ENCODE results near the gene IL23R.

IL23R gene

DNA sequence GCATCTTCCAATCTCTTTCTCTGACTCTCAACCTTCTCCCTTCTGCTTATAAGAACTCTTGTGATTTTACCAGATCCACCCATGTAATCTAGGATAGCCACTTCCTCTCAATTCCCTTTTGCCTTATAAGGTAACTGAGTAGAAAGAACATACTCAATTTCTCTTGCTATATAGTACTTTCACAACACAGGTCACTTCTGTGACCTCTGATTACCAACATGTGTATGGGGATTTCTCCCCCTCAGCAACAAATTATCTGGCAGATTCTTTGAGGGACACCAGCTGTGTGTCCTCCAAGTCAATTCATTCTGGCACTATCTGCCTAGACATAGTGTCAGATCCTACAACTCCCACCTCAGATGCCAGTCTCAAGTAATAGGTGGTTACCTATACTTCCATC is 62.5 kb downstream of the IL23R start:
- no peaks in the 10 kb centered on the region for H3K36me3 ChIP-seq (ENCODE audit: control insufficient read depth, insufficient read depth, low read length)
- H3K27ac ChIP-seq (ENCODE audit: low read depth, low read length) = no peak overlapping the region
- no peak overlapping the region for H3K9ac ChIP-seq (ENCODE audit: low read length)

DNA sequence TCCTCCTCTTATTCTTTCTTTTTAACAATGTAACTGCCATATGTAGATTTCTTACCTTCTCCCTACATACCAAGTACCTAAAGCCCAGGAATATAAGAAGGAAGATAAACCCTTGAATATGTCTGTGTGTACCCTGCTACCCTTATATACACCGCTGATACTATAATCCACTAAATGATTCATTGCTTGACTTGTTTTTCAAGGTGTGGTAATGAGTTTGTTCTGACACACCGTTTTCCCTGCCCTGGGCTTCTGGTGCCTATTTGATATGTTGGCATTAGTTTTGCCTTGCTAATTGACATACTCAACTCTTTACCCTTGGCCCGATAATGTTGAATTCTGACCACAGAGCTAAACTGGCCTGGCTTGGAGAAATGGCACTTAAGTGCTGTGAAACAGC is 64.3 kb downstream of the IL23R start:
- Histone ChIP-seq H3K4me1 (ENCODE audit: control insufficient read depth, insufficient read depth, low read length) (no peaks in the 10 kb centered on the region), H3K9ac (ENCODE audit: low read length) (no peak overlapping the region), H3K4me3 (ENCODE audit: low read length) (no peak overlapping the region), H3K27me3 (ENCODE audit: control insufficient read depth, insufficient read depth, low read length) (no peaks in the 10 kb centered on the region), H3K36me3 (ENCODE audit: control insufficient read depth, insufficient read depth, low read length) (no peaks in the 10 kb centered on the region), H3K27ac (ENCODE audit: low read depth, low read length) (no peak overlapping the region)

More for the DNA sequence above, 62.5 kb downstream of the IL23R start:
- Histone ChIP-seq H3K27me3 (ENCODE audit: control insufficient read depth, insufficient read depth, low read length) (no peaks in the 10 kb centered on the region), H3K4me1 (ENCODE audit: control insufficient read depth, insufficient read depth, low read length) (no peaks in the 10 kb centered on the region), H3K4me3 (ENCODE audit: low read length) (no peak overlapping the region)

DNA sequence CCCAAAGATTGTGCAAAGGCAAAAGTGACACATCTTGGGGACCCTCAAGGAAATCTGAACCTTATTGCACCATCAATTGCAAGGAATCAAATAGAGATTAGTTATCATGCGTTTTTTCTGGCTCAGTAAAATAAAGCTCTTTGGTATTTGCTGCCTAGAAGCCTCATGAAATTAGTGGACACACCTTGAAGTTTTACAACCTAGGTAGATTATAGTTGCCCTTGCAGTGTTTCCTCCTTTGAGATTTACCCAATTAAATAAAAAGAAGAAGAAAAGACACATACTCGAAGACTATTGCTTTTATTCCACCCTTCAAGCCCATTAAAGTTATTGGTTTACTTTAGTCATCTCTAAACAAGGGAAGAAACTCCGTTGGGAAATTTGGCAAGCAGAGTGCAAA is 70.0 kb downstream of the IL23R start:
- H3K4me1 ChIP-seq (ENCODE audit: control insufficient read depth, insufficient read depth, low read length) = no peaks in the 10 kb centered on the region
- H3K27ac ChIP-seq (ENCODE audit: low read depth, low read length) = no peak overlapping the region
- H3K9ac ChIP-seq (ENCODE audit: low read length) = no peak overlapping the region
- H3K27me3 ChIP-seq (ENCODE audit: control insufficient read depth, insufficient read depth, low read length) = no peaks in the 10 kb centered on the region
- H3K36me3 ChIP-seq (ENCODE audit: control insufficient read depth, insufficient read depth, low read length) = no peaks in the 10 kb centered on the region
- H3K4me3 ChIP-seq (ENCODE audit: low read length) = no peak overlapping the region

DNA sequence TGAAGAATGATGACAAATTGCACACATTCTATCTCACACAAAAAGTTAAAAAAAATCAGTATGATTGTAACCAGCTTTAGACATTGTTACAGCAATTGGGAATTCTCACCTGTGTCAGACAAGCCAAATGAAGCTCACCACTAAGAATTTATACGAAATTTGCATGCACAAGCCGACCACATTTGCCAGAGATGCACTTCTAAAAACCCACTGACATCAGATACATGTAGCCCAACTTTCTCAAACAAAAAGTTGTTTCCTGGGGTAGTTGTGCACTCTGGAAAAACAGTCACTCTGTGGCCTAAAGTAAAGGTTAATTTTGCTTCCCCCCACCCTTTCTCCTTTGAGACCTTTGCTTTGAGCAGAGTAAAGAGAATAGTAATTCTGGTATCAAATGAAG is 73.5 kb downstream of the IL23R start:
- Histone ChIP-seq H3K36me3 (ENCODE audit: control insufficient read depth, insufficient read depth, low read length) (no peaks in the 10 kb centered on the region), H3K9ac (ENCODE audit: low read length) (no peak overlapping the region), H3K27ac (ENCODE audit: low read depth, low read length) (no peak overlapping the region), H3K4me3 (ENCODE audit: low read length) (no peak overlapping the region), H3K27me3 (ENCODE audit: control insufficient read depth, insufficient read depth, low read length) (no peaks in the 10 kb centered on the region), H3K4me1 (ENCODE audit: control insufficient read depth, insufficient read depth, low read length) (no peaks in the 10 kb centered on the region)

DNA sequence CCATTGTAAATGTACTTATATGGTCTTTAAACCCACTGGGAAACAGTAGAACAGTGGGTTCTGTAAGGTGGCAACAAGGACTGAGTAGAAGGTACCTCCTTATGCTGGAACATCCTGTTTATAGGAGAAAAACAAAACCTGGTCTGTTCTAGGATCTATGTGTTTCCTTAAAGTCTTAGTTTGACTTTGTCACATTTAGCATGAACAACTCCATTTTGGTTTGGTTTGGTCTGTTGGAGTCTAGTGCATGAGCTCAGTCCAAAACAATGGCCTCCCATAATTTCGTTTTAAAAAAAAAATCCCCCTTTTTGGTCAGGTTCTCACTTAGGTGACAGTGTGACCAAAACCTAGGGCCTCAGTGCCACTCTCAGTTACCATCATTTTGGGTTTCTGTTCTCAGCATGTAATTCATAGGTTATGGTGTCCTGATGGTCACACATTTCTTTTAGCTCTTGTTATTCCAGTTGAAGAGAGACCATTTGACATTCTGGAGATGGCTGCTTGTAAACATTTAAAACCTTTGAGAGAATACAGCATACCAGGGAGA is 75.0 kb downstream of the IL23R start:
- Histone ChIP-seq H3K4me3 (ENCODE audit: low read length) (no peak overlapping the region), H3K9ac (ENCODE audit: low read length) (no peak overlapping the region), H3K27me3 (ENCODE audit: control insufficient read depth, insufficient read depth, low read length) (no peaks in the 10 kb centered on the region), H3K27ac (ENCODE audit: low read depth, low read length) (no peak overlapping the region), H3K4me1 (ENCODE audit: control insufficient read depth, insufficient read depth, low read length) (no peaks in the 10 kb centered on the region), H3K36me3 (ENCODE audit: control insufficient read depth, insufficient read depth, low read length) (no peaks in the 10 kb centered on the region)

DNA sequence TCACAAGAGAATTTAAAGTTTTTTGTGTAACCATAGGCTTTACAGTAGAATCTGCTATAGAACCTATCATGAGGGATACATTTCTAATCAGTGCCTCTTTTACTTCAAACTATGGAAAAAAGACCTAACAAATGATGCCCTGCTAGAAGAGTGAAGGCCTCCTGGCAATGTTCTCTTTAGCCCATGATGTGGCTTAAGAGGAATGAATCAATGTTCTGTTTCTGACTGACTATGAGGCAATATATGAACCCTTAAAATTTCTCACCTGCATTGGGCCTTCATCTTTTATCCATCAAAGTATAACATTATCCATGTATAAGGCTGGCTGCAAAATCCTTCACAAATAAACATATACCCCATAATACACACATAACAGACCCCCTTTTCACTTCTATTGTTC is 75.8 kb downstream of the IL23R start:
- H3K27me3 ChIP-seq (ENCODE audit: control insufficient read depth, insufficient read depth, low read length) = no peaks in the 10 kb centered on the region
- H3K4me3 ChIP-seq (ENCODE audit: low read length) = no peak overlapping the region
- H3K36me3 ChIP-seq (ENCODE audit: control insufficient read depth, insufficient read depth, low read length) = no peaks in the 10 kb centered on the region
- H3K9ac ChIP-seq (ENCODE audit: low read length) = no peak overlapping the region
- H3K4me1 ChIP-seq (ENCODE audit: control insufficient read depth, insufficient read depth, low read length) = no peaks in the 10 kb centered on the region
- H3K27ac ChIP-seq (ENCODE audit: low read depth, low read length) = no peak overlapping the region

DNA sequence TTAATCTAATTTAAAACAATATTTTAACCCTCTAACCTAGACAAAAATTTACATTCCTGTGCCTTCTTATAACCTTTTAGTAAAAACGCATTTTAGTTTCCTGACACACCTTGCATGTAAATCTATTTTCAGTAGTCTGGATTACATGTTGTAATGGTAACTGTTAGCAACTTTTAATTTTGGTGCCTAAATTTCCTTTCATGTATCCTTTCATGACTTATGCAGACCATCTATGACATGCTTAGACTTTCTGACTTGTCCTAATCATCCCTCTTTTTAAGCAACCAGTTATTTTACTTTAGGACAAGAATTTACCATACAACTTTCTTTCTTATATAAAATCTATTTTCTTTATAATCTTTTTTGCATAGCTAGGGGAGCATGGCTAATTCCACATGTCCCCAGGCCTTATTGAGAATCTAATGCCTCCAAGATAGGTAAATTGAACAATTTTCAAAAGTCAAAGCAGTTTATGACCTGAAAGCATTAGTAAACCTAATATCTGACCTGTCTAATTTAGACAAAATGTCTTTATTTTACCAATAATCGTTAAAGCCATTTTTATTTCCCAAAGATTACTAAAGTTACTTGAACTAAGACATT is 83.9 kb downstream of the IL23R start:
- Histone ChIP-seq H3K27ac (ENCODE audit: low read depth, low read length) (no peak overlapping the region), H3K4me1 (ENCODE audit: control insufficient read depth, insufficient read depth, low read length) (no peaks in the 10 kb centered on the region), H3K27me3 (ENCODE audit: control insufficient read depth, insufficient read depth, low read length) (no peaks in the 10 kb centered on the region), H3K9ac (ENCODE audit: low read length) (no peak overlapping the region), H3K36me3 (ENCODE audit: control insufficient read depth, insufficient read depth, low read length) (no peaks in the 10 kb centered on the region), H3K4me3 (ENCODE audit: low read length) (no peak overlapping the region)

DNA sequence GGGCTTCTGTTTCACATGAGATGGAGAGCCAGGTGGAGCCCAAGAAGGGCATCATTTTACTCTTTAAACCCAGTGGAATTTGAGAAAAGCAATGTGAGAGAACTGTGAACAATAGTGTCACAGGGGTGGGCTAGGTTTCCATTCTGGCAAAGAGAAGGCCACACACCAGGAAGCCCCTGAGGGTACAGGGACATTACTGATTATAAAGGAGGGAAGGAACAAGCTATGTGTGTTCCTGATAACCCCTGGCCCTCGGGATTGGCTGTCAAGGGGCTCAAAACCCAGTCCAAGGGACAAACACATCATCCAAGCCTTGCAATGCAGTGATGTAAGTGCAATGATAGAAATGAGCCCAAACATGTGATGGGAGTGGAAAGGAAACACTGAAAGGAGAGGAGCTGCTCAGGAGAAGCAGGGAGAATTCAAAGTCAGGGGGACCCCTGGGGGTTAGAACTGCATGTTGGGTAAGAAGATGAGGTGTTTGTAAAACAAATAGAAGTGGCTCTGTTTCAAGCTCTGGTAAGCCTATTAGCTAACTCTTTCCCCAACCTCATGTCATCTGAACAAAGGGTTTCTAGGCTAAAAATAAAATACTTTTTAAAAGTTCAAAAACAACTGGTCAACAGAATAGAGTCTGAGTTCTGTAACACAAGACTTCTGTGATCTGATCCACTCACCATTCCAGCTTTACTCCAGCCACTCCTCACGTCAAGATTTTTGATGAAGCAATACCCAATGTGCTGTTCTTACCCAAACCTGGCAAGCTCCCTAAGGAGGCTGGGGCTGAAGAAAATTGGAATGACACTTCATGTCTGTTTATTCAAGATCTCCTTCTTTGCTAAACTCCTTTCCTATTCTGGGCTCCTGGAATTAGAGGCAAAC is 90.3 kb downstream of the IL23R start:
- no peak overlapping the region for H3K27ac ChIP-seq (ENCODE audit: low read depth, low read length)
- no peaks in the 10 kb centered on the region for H3K36me3 ChIP-seq (ENCODE audit: control insufficient read depth, insufficient read depth, low read length)
- no peaks in the 10 kb centered on the region for H3K4me1 ChIP-seq (ENCODE audit: control insufficient read depth, insufficient read depth, low read length)
- no peaks in the 10 kb centered on the region for H3K27me3 ChIP-seq (ENCODE audit: control insufficient read depth, insufficient read depth, low read length)
- no peak overlapping the region for H3K9ac ChIP-seq (ENCODE audit: low read length)
- H3K4me3 ChIP-seq (ENCODE audit: low read length) = no peak overlapping the region

DNA sequence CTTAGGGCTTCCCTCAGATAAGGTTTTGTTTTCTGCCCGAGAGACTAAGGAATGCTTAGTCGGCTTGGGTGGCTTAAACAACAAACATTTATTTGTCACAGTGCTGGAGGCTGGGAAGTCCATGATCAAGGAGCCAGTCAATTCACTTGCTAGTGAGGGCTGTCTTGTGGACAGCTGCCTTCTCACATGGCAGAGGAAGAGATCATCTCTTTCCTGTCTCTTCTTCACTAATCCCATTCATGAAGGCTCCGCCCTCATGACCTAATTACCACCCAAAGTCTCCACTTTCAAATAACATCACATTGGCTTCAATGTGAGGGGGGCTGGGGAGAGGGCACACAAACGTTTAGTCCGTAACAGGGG is 90.9 kb downstream of the IL23R start:
- Histone ChIP-seq H3K4me1 (ENCODE audit: control insufficient read depth, insufficient read depth, low read length) (no peaks in the 10 kb centered on the region), H3K27ac (ENCODE audit: low read depth, low read length) (no peak overlapping the region), H3K27me3 (ENCODE audit: control insufficient read depth, insufficient read depth, low read length) (no peaks in the 10 kb centered on the region), H3K4me3 (ENCODE audit: low read length) (no peak overlapping the region), H3K9ac (ENCODE audit: low read length) (no peak overlapping the region), H3K36me3 (ENCODE audit: control insufficient read depth, insufficient read depth, low read length) (no peaks in the 10 kb centered on the region)

DNA sequence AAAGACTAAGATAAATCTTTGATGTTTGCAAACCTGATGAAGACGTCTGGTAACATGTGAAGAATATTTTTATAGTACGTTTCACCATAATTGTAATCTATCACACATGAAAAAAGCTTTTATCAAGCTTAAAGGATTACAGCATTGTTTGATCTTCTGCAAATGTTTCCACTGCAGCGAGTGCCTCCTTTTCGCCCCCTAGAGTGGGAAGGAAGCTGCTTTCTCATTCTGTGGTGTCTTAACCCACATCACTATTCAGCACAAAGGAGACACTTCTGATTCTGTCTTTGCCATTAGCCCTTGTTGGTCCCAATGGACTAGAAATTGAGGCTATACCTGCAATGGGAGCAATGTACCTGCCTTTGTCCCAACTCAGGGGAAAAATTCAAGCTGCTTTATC is 95.4 kb downstream of the IL23R start:
- no peak overlapping the region for H3K9ac ChIP-seq (ENCODE audit: low read length)
- H3K27ac ChIP-seq (ENCODE audit: low read depth, low read length) = no peak overlapping the region
- H3K4me1 ChIP-seq (ENCODE audit: control insufficient read depth, insufficient read depth, low read length) = no peaks in the 10 kb centered on the region
- no peaks in the 10 kb centered on the region for H3K36me3 ChIP-seq (ENCODE audit: control insufficient read depth, insufficient read depth, low read length)
- no peaks in the 10 kb centered on the region for H3K27me3 ChIP-seq (ENCODE audit: control insufficient read depth, insufficient read depth, low read length)
- no peak overlapping the region for H3K4me3 ChIP-seq (ENCODE audit: low read length)

DNA sequence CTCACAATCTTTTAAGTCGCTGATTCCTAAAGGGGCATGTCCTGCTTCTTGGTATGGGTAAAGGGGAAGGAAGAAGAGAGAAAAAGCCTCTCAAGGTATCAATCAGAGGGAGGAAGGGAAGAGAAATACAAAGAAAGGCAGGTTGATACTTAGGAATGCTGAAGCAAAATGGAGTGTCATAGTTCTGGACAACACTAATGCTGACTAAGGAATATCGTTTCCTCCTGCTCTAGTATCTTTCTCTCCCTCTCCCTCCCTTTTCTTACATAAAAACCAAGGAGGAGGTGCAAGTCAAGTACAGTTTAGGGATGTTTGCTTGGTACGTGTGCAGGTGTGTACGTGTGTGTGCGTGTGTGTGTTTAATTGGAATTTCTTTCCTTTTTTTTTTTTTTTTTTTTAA is 96.5 kb downstream of the IL23R start:
- Histone ChIP-seq H3K27me3 (ENCODE audit: control insufficient read depth, insufficient read depth, low read length) (no peaks in the 10 kb centered on the region), H3K4me3 (ENCODE audit: low read length) (no peak overlapping the region), H3K27ac (ENCODE audit: low read depth, low read length) (no peak overlapping the region), H3K9ac (ENCODE audit: low read length) (no peak overlapping the region), H3K4me1 (ENCODE audit: control insufficient read depth, insufficient read depth, low read length) (no peaks in the 10 kb centered on the region), H3K36me3 (ENCODE audit: control insufficient read depth, insufficient read depth, low read length) (no peaks in the 10 kb centered on the region)

DNA sequence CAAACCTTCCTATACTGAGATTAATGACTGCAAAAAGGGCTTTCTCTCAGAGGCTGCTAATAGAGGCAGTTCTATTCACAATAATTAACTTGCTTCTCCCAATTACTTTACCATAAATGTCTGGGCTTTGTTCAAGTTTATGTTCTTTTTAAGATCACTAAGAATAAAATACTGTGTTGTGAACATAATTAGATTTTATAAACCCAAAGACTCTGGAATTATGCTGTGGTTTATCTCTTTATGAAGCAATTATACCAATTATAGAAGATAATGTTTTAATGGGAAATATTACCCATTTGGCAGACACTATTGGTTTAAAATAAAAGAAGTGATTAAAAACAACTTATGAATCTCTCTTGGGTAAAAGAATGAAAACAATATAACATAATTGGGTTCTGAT is 97.9 kb downstream of the IL23R start:
- H3K9ac ChIP-seq (ENCODE audit: low read length) = no peak overlapping the region
- no peaks in the 10 kb centered on the region for H3K4me1 ChIP-seq (ENCODE audit: control insufficient read depth, insufficient read depth, low read length)
- H3K27me3 ChIP-seq (ENCODE audit: control insufficient read depth, insufficient read depth, low read length) = no peaks in the 10 kb centered on the region
- no peak overlapping the region for H3K4me3 ChIP-seq (ENCODE audit: low read length)
- H3K27ac ChIP-seq (ENCODE audit: low read depth, low read length) = no peak overlapping the region
- no peaks in the 10 kb centered on the region for H3K36me3 ChIP-seq (ENCODE audit: control insufficient read depth, insufficient read depth, low read length)

DNA sequence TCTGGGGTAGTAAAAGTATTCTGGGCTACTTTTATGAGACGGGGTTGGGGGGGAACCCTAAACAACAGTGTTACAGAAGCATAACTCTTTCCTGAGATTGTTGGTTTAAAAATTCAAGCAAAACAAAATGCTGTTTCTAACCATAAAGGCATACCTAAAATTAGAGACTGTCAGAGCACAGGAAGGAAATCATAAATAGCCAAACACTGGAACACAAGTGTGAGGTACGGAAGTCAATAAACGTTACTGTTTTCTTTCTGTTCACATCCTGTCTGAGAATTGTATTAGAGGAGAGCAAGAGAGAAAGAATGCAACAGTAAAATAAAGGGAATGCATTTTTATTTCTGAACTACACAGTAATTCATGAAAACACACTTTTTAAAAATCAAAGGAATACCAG is 98.6 kb downstream of the IL23R start:
- H3K27me3 ChIP-seq (ENCODE audit: control insufficient read depth, insufficient read depth, low read length) = no peaks in the 10 kb centered on the region
- H3K27ac ChIP-seq (ENCODE audit: low read depth, low read length) = no peak overlapping the region
- no peak overlapping the region for H3K9ac ChIP-seq (ENCODE audit: low read length)
- H3K36me3 ChIP-seq (ENCODE audit: control insufficient read depth, insufficient read depth, low read length) = no peaks in the 10 kb centered on the region
- H3K4me3 ChIP-seq (ENCODE audit: low read length) = no peak overlapping the region
- no peaks in the 10 kb centered on the region for H3K4me1 ChIP-seq (ENCODE audit: control insufficient read depth, insufficient read depth, low read length)

Measured in rectal smooth muscle tissue (tissue), 1 donor.